IPS-NIHi11 (cell line): ENCODE data around the gene DSG2.
"Not testable (repeated sequence)": the region's sequence is repeated elsewhere in the genome, so short reads cannot be mapped to it uniquely, and the experiment has no call there.

Source experiments
- DNase-seq: peaks from one replicate; pipeline ENCODE4 v3.0.0; 2012; ENCODE audit warnings: mixed read lengths, low spot score

DSG2 gene

GRCh38 chr18:31500051-31500688 lies 2.2 kb downstream of the DSG2 start:
- no peak for DNase-seq

- no peak for DNase-seq
Measured at GRCh38 chr18:31503011-31503410, 5.0 kb downstream of the DSG2 start.

- DNase-seq, result no peak
Measured at GRCh38 chr18:31504455-31505147, 6.6 kb downstream of the DSG2 start.

- DNase-seq, result no peak
Measured at GRCh38 chr18:31505156-31505555, 7.2 kb downstream of the DSG2 start.

- DNase-seq, result no peak
Measured at GRCh38 chr18:31506024-31506742, 8.2 kb downstream of the DSG2 start.

GRCh38 chr18:31507124-31507523 lies 9.1 kb downstream of the DSG2 start:
- DNase-seq, result not testable (repeated sequence)

GRCh38 chr18:31508781-31509180 lies 10.8 kb downstream of the DSG2 start:
- no peak for DNase-seq

- no peak for DNase-seq
Measured at GRCh38 chr18:31509571-31509970, 11.6 kb downstream of the DSG2 start.

GRCh38 chr18:31510319-31510718 lies 12.3 kb downstream of the DSG2 start:
- DNase-seq, result no peak

- DNase-seq, result no peak
Measured at GRCh38 chr18:31511098-31511497, 13.1 kb downstream of the DSG2 start.

- peak; percentile 24 for DNase-seq
Measured at GRCh38 chr18:31512203-31512764, 14.3 kb downstream of the DSG2 start.

GRCh38 chr18:31513189-31513935 lies 15.4 kb downstream of the DSG2 start:
- no peak for DNase-seq

GRCh38 chr18:31516437-31516836 lies 18.5 kb downstream of the DSG2 start:
- DNase-seq, result no peak

GRCh38 chr18:31526374-31526773 lies 28.4 kb downstream of the DSG2 start:
- no peak for DNase-seq

GRCh38 chr18:31533236-31533635 lies 35.3 kb downstream of the DSG2 start:
- no peak for DNase-seq

GRCh38 chr18:31538837-31539236 lies 40.9 kb downstream of the DSG2 start:
- no peak for DNase-seq

- no peak for DNase-seq
Measured at GRCh38 chr18:31546476-31546875, 48.5 kb downstream of the DSG2 start.

- DNase-seq, result no peak
Measured at GRCh38 chr18:31548853-31549252, 50.9 kb downstream of the DSG2 start.

- DNase-seq, result peak; percentile 25
Measured at GRCh38 chr18:31549416-31549815, 51.4 kb downstream of the DSG2 start.

- DNase-seq, result no peak
Measured at GRCh38 chr18:31551883-31552282, 53.9 kb downstream of the DSG2 start.

- DNase-seq, result no peak
Measured at GRCh38 chr18:31553800-31554199, 55.8 kb downstream of the DSG2 start.

- no peak for DNase-seq
Measured at GRCh38 chr18:31554776-31555175, 56.8 kb downstream of the DSG2 start.
